CD14-positive monocyte (primary cell): ENCODE measurements around the gene OTUD7B. TPM values are rescaled to one million over a fixed set of nuclear protein-coding genes. Genes with fewer than 3 reads are reported as not detected.

Experiments
- DNase-seq, 3 donors: peaks; one replicate each; pipeline ENCODE4 v3.0.0-alpha.2; 2011 to 2022
- H2AFZ ChIP-seq: 2 replicates; pipeline ENCODE4 v1.6.0; 2012; ENCODE audit warnings: mild to moderate bottlenecking, low read depth, low read length, inconsistent platforms; ENCODE audit not compliant: insufficient read depth, poor library complexity, severe bottlenecking
- H3K27ac ChIP-seq, 2 donors: 1 replicate in 1 of 2; 2 replicates in 1 of 2; pipeline ENCODE4 v1.5.1; 2012 to 2013; ENCODE audit warnings: low read length in 2 of 2, control low read depth in 1 of 2, inconsistent platforms in 1 of 2, low read depth in 1 of 2, mild to moderate bottlenecking in 1 of 2
- H3K27me3 ChIP-seq, 2 donors: one replicate each; pipeline versions ENCODE4 v1.6.0 to v1.6.1; 2011 to 2013; ENCODE audit warnings: low read length in 2 of 2; ENCODE audit not compliant: control insufficient read depth in 2 of 2, insufficient read depth in 2 of 2
- H3K36me3 ChIP-seq, 2 donors: replicated peaks in 1 of 2; 1 replicate in 1 of 2; 2 replicates in 1 of 2; pipeline versions ENCODE4 v1.5.1 to v1.6.1; 2012 to 2013; ENCODE audit warnings: low read length in 2 of 2, control low read depth in 1 of 2, inconsistent platforms in 1 of 2, mild to moderate bottlenecking in 1 of 2; ENCODE audit not compliant: insufficient read depth in 2 of 2, control insufficient read depth in 1 of 2
- H3K4me1 ChIP-seq, 2 donors: 1 replicate in 1 of 2; 2 replicates in 1 of 2; pipeline versions ENCODE4 v1.5.1 to v1.6.1; 2012 to 2013; ENCODE audit warnings: low read length in 2 of 2, control low read depth in 1 of 2, inconsistent platforms in 1 of 2, mild to moderate bottlenecking in 1 of 2, moderate library complexity in 1 of 2; ENCODE audit not compliant: insufficient read depth in 2 of 2, control insufficient read depth in 1 of 2
- H3K4me2 ChIP-seq: replicated peaks from 2 replicates; pipeline ENCODE3; 2012; ENCODE audit warnings: low read length, moderate library complexity, mild to moderate bottlenecking; ENCODE audit not compliant: poor library complexity, severe bottlenecking; ENCODE audit errors: extremely low read depth
- H3K4me3 ChIP-seq, 3 experiments: fragments of 200-600 bp in 1 of 3; sonication (generic) in 1 of 3; replicated peaks in 1 of 3; 1 replicate in 2 of 3; 2 replicates in 1 of 3; pipeline ENCODE4 v1.5.1; 2011 to 2013; ENCODE audit warnings: low read length in 3 of 3, mild to moderate bottlenecking in 3 of 3, control low read depth in 2 of 3, low read depth in 2 of 3, inconsistent platforms in 1 of 3, moderate library complexity in 1 of 3
- H3K79me2 ChIP-seq: 2 replicates; pipeline ENCODE4 v1.6.0; 2012; ENCODE audit warnings: mild to moderate bottlenecking, control low read depth, inconsistent platforms, low read length, moderate library complexity; ENCODE audit not compliant: insufficient read depth
- H3K9ac ChIP-seq: 2 replicates; pipeline ENCODE4 v1.6.0; 2017; ENCODE audit warnings: low read length, mild to moderate bottlenecking; ENCODE audit not compliant: insufficient read depth, poor library complexity, severe bottlenecking
- H3K9me3 ChIP-seq, 2 donors: replicated peaks in 1 of 2; 1 replicate in 1 of 2; 2 replicates in 1 of 2; pipeline versions ENCODE4 v1.5.1 to v1.6.1; 2012 to 2013; ENCODE audit warnings: low read length in 2 of 2, control low read depth in 1 of 2; ENCODE audit not compliant: control insufficient read depth in 1 of 2, insufficient read depth in 1 of 2
- H4K20me1 ChIP-seq: 2 replicates; pipeline ENCODE4 v1.6.0; 2012; ENCODE audit warnings: mild to moderate bottlenecking, low read length, control low read depth, moderate library complexity; ENCODE audit not compliant: insufficient read depth
- H3K27ac Mint-ChIP-seq, 7 donors: one replicate each; pipeline ENCODE4 v1.8.0; 2020; ENCODE audit warnings: mild to moderate bottlenecking in 7 of 7, mixed read lengths in 7 of 7, moderate library complexity in 6 of 7, inconsistent platforms in 2 of 7
- H3K27me3 Mint-ChIP-seq, 3 donors: one replicate each; pipeline ENCODE4 v1.8.0; 2021 to 2022; ENCODE audit warnings: low read depth in 3 of 3, mild to moderate bottlenecking in 3 of 3, mixed read lengths in 3 of 3, moderate library complexity in 3 of 3, inconsistent platforms in 1 of 3
- H3K36me3 Mint-ChIP-seq, 2 donors: one replicate each; pipeline ENCODE4 v1.8.0; 2020; ENCODE audit warnings: mixed read lengths in 2 of 2, inconsistent platforms in 1 of 2, mild to moderate bottlenecking in 1 of 2
- H3K4me1 Mint-ChIP-seq: one replicate; pipeline ENCODE4 v1.8.0; 2020; ENCODE audit warnings: mild to moderate bottlenecking, mixed read lengths
- H3K4me3 Mint-ChIP-seq, 2 donors: one replicate each; pipeline ENCODE4 v1.8.0; 2020; ENCODE audit warnings: mild to moderate bottlenecking in 2 of 2, mixed read lengths in 2 of 2, moderate library complexity in 1 of 2
- H3K9me3 Mint-ChIP-seq, 7 donors: one replicate each; pipeline ENCODE4 v1.8.0; 2020 to 2022; ENCODE audit warnings: mixed read lengths in 7 of 7, mild to moderate bottlenecking in 6 of 7, moderate library complexity in 6 of 7, inconsistent platforms in 2 of 7
- WGBS: methylation state at CpG from one replicate; pipeline ENCODE4 v1.1.5; 2013; ENCODE audit warnings: missing lambda C conversion rate; ENCODE audit not compliant: insufficient coverage; 5-methylcytosine and 5-hydroxymethylcytosine counted together
- intact Hi-C, 2 donors: fragments of 100-400 bp; cut with micrococcal nuclease; formaldehyde crosslinking; loops; one replicate each; pipeline versions ENCODE4 v1.15.0 to v1.15.1; 2023
- polyA plus RNA-seq, 3 donors: library from polyadenylated mRNA; depleted of rRNA in 1 of 3; unstranded in 2 of 3; stranded (reverse) in 1 of 3; fragments of 300-500 nt in 2 of 3; fragments of >200 nt in 1 of 3; fragmentation: Illumina TruSeq in 2 of 3; gene quantifications; 1 replicate in 2 of 3; 2 replicates in 1 of 3; pipeline ENCODE4 v1.2.3, GENCODE V29; 2012 to 2021
- TF ChIP-seq, protein P1 (sequence below): fragments of 200-600 bp; IDR thresholded peaks from one replicate; pipeline ENCODE4 v1.8.0; 2022; ENCODE audit warnings: antibody characterized with exemption, mild to moderate bottlenecking

The OTUD7B gene
- polyA plus RNA-seq, 3 donors, result 0.03 TPM; not detected in 2

DNA sequence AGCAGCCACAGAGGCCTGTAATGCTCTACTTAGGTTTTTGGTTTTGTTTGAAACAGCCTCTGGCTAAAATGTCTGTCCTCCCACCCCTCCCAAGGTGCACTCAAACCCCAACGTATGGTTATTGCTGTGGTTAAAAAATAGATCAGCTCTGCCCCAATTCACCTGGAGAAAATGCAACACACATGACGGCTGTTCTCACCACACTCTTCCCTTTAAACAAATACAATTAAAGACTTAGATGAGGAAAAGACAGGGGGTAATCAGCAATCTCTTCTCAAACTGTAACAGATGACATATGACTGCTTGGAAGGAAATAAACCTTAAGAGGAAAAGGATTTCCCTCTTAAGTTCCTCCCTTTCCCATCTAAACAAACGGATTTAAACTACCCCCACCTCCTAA is 67.6 kb downstream of the OTUD7B start:
- Mint-ChIP-seq H3K4me3 (no peak overlapping the region), H3K27ac (no peak overlapping the region), H3K36me3 (peaks cover 0 to 3% of the 10 kb centered on the region in 2 donors), H3K4me1 (peaks cover 16% of the 10 kb centered on the region), H3K27me3 (peaks cover 9 to 26% (median 10%) of the 10 kb centered on the region in 3 donors), H3K9me3 (peaks cover 0 to 2% (median 0%) of the 10 kb centered on the region in 7 donors)
- TF ChIP-seq, protein P1, sequence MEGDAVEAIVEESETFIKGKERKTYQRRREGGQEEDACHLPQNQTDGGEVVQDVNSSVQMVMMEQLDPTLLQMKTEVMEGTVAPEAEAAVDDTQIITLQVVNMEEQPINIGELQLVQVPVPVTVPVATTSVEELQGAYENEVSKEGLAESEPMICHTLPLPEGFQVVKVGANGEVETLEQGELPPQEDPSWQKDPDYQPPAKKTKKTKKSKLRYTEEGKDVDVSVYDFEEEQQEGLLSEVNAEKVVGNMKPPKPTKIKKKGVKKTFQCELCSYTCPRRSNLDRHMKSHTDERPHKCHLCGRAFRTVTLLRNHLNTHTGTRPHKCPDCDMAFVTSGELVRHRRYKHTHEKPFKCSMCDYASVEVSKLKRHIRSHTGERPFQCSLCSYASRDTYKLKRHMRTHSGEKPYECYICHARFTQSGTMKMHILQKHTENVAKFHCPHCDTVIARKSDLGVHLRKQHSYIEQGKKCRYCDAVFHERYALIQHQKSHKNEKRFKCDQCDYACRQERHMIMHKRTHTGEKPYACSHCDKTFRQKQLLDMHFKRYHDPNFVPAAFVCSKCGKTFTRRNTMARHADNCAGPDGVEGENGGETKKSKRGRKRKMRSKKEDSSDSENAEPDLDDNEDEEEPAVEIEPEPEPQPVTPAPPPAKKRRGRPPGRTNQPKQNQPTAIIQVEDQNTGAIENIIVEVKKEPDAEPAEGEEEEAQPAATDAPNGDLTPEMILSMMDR, result no peak
- Histone ChIP-seq H3K79me2 (no peaks in the 10 kb centered on the region), H3K9ac (no peak overlapping the region), H3K36me3 (no peaks in the 10 kb centered on the region), H3K27me3 (peaks cover 0 to 7% of the 10 kb centered on the region in 2 donors), H3K9me3 (no peaks in the 10 kb centered on the region), H4K20me1 (no peaks in the 10 kb centered on the region), H3K27ac (no peak overlapping the region), H2AFZ (no peak overlapping the region), H3K4me2 (no peak overlapping the region), H3K4me3 (no peak overlapping the region), H3K4me1 (peaks cover 20 to 22% of the 10 kb centered on the region in 2 donors)
- WGBS, result 33% methylated on average over 1 of the region's 3 CpGs
- intact Hi-C loops, result no loop called here
- no peak for DNase-seq

DNA sequence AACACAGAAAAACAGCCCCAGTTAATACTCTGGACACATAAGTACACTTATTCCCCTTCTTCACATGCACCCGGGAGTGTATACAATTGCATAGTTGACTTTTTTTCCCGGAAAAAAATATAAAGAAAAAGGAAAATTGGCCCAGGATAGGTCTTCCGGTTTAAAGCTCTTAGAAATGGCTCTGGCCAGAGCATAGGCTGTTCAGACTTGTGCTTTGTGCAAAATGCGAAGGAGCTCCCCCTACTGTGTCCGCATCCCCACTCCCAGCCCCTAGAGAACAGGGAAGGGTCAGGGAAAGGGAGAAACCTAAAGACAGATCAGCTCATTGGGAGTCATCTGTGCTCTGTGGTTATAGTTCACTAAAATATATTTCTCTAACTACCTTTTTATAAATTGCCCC is 68.3 kb downstream of the OTUD7B start:
- TF ChIP-seq, protein P1, result no peak
- no peak overlapping the region for H3K4me2 ChIP-seq
- peaks cover 27 to 28% of the 10 kb centered on the region in 2 donors for H3K4me1 ChIP-seq
- H3K9me3 ChIP-seq, result no peaks in the 10 kb centered on the region
- Mint-ChIP-seq H3K4me1 (peaks cover 23% of the 10 kb centered on the region), H3K27ac (no peak overlapping the region), H3K9me3 (peaks cover 0 to 2% (median 0%) of the 10 kb centered on the region in 7 donors), H3K4me3 (no peak overlapping the region), H3K36me3 (peaks cover 0 to 3% of the 10 kb centered on the region in 2 donors), H3K27me3 (peaks cover 9 to 23% (median 10%) of the 10 kb centered on the region in 3 donors)
- no peak overlapping the region for H2AFZ ChIP-seq
- no peak overlapping the region for H3K4me3 ChIP-seq
- WGBS, result 80% methylated on average over 1 of the region's 5 CpGs
- peaks cover 0 to 7% of the 10 kb centered on the region in 2 donors for H3K27me3 ChIP-seq
- H3K36me3 ChIP-seq, result no peaks in the 10 kb centered on the region
- no peak overlapping the region for H3K9ac ChIP-seq
- no peak for DNase-seq
- no peaks in the 10 kb centered on the region for H4K20me1 ChIP-seq
- no peak overlapping the region for H3K27ac ChIP-seq
- no peaks in the 10 kb centered on the region for H3K79me2 ChIP-seq
- intact Hi-C loops, result no loop called here
